A673 (cell line): Measurements from ENCODE around the gene KRTAP7-1. TPM values are rescaled to one million over a fixed set of nuclear protein-coding genes. Genes with fewer than 3 reads are reported as not detected.

Experiments
- BruUV-seq: library from RNA; stranded (reverse); fragments of 400-500 nt; replicated peaks from 2 replicates; lab custom pipeline; 2021; lab: Mats Ljungman, UMichigan
- CTCF ChIA-PET: fragments of 300-600 bp; sonication (Branson Sonifier 250); formaldehyde crosslinking; loops from one replicate; lab custom pipeline; 2022; ENCODE audit warnings: antibody characterized with exemption; lab: Charles Lee
- POLR2A ChIA-PET: fragments of 300-600 bp; sonication (Branson Sonifier 250); formaldehyde crosslinking; loops from one replicate; lab custom pipeline; 2022; ENCODE audit warnings: antibody characterized with exemption; ENCODE audit not compliant: low non-redundant PET; lab: Charles Lee
- DNase-seq: peaks from one replicate; pipeline ENCODE4 v3.0.0-alpha.2; 2015; ENCODE audit warnings: low spot score
- H3K27ac ChIP-seq: fragments of 200-600 bp; sonication (generic); 2 replicates; pipeline ENCODE4 v1.5.1; 2016; ENCODE audit warnings: mixed run types, low read depth, mild to moderate bottlenecking, mixed read lengths, antibody characterized with exemption, low read length; ENCODE audit not compliant: poor library complexity, severe bottlenecking
- H3K27me3 ChIP-seq: fragments of 200-600 bp; sonication (generic); replicated peaks from 2 replicates; pipeline ENCODE4 v1.6.1; 2017; ENCODE audit warnings: mixed run types, low read depth, mild to moderate bottlenecking, mixed read lengths, antibody characterized with exemption, low read length; ENCODE audit not compliant: insufficient read depth, poor library complexity
- H3K36me3 ChIP-seq: fragments of 200-600 bp; sonication (generic); 2 replicates; pipeline ENCODE4 v1.6.1; 2016; ENCODE audit warnings: mixed run types, mild to moderate bottlenecking, mixed read lengths, antibody characterized with exemption, low read length; ENCODE audit not compliant: insufficient read depth, poor library complexity, severe bottlenecking
- H3K4me1 ChIP-seq: fragments of 200-600 bp; sonication (generic); 2 replicates; pipeline ENCODE4 v1.6.1; 2017; ENCODE audit warnings: mixed run types, mild to moderate bottlenecking, mixed read lengths, antibody characterized with exemption, low read length; ENCODE audit not compliant: insufficient read depth, poor library complexity, severe bottlenecking
- H3K4me3 ChIP-seq: fragments of 200-600 bp; sonication (generic); 2 replicates; pipeline ENCODE4 v1.5.1; 2016; ENCODE audit warnings: low read depth, mixed run types, mild to moderate bottlenecking, mixed read lengths, low read length; ENCODE audit not compliant: poor library complexity, severe bottlenecking
- H3K9me3 ChIP-seq: fragments of 200-600 bp; sonication (generic); 2 replicates; pipeline ENCODE4 v1.6.1; 2016; ENCODE audit warnings: mixed run types, low read depth, mild to moderate bottlenecking, mixed read lengths, antibody characterized with exemption, low read length; ENCODE audit not compliant: poor library complexity, severe bottlenecking
- EZH2 ChIP-seq: fragments of 200-600 bp; sonication (generic); IDR thresholded peaks from 2 replicates; pipeline ENCODE4 v1.6.1; 2017; ENCODE audit warnings: borderline replicate concordance, low read depth, mild to moderate bottlenecking, mixed read lengths, antibody characterized with exemption, low read length; ENCODE audit not compliant: poor library complexity, severe bottlenecking
- intact Hi-C: fragments of 100-400 bp; cut with micrococcal nuclease; formaldehyde crosslinking; loops from one replicate; pipeline ENCODE4 v1.10.0; 2022; ENCODE audit not compliant: unreplicated experiment
- total RNA-seq: library from RNA; stranded (reverse); gene quantifications from 2 replicates; pipeline ENCODE4 v1.2.3, GENCODE V29; 2021
- TF ChIP-seq, protein P1 (sequence below): fragments of 300-800, 200-600 bp; sonication (generic); conservative IDR thresholded peaks from 2 replicates; pipeline ENCODE4 v1.5.1; 2017; ENCODE audit warnings: low read depth, mild to moderate bottlenecking, antibody characterized with exemption, low read length, moderate library complexity, mixed read lengths

Gene KRTAP7-1
- total RNA-seq, 1 experiment from 2014 or later: not detected

- ChIA-PET CTCF (no interaction called here), POLR2A (no interaction called here)
Observed at GRCh38 chr21:30842990-30843389, 13.4 kb upstream of the KRTAP7-1 start.

GRCh38 chr21:30839304-30839703, 9.7 kb upstream of the KRTAP7-1 start:
- intact Hi-C loops: no loop called here

More at GRCh38 chr21:30842990-30843389, 13.4 kb upstream of the KRTAP7-1 start:
- intact Hi-C loops: no loop called here
- no peaks in the 10 kb centered on the region for H3K4me1 ChIP-seq
- TF ChIP-seq EZH2: no peak
- TF ChIP-seq, protein P1, sequence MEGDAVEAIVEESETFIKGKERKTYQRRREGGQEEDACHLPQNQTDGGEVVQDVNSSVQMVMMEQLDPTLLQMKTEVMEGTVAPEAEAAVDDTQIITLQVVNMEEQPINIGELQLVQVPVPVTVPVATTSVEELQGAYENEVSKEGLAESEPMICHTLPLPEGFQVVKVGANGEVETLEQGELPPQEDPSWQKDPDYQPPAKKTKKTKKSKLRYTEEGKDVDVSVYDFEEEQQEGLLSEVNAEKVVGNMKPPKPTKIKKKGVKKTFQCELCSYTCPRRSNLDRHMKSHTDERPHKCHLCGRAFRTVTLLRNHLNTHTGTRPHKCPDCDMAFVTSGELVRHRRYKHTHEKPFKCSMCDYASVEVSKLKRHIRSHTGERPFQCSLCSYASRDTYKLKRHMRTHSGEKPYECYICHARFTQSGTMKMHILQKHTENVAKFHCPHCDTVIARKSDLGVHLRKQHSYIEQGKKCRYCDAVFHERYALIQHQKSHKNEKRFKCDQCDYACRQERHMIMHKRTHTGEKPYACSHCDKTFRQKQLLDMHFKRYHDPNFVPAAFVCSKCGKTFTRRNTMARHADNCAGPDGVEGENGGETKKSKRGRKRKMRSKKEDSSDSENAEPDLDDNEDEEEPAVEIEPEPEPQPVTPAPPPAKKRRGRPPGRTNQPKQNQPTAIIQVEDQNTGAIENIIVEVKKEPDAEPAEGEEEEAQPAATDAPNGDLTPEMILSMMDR: no peak
- no peak for DNase-seq
- BruUV-seq: no TSS peak
- no peak overlapping the region for H3K27ac ChIP-seq
- no peaks in the 10 kb centered on the region for H3K36me3 ChIP-seq
- no peaks in the 10 kb centered on the region for H3K9me3 ChIP-seq
- H3K27me3 ChIP-seq: peaks cover 12% of the 10 kb centered on the region
- no peak overlapping the region for H3K4me3 ChIP-seq

DNA sequence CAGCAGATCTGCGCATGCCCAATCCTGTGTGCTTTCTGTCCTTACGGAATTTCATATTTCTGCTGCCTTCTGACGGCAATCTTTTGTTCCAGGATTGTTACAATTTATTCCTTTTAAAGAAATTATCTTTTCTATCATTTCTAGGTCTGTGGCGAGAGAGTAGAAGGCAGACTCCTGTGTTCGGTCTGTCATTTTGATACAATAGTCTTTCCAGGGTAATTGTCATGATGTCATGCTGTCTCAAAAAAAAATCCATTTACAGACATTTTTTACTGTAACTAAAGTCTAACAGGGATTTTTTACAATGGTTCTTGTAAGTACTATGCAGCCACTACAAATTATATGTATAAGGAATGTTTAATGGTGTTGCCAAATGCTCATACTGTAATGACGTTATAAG, 9.0 kb upstream of the KRTAP7-1 start:
- POLR2A ChIA-PET: no interaction called here

More at GRCh38 chr21:30839304-30839703, 9.7 kb upstream of the KRTAP7-1 start:
- Histone ChIP-seq H3K27me3 (peaks cover 24% of the 10 kb centered on the region), H3K4me3 (no peak overlapping the region), H3K27ac (no peak overlapping the region), H3K4me1 (no peaks in the 10 kb centered on the region), H3K9me3 (no peaks in the 10 kb centered on the region), H3K36me3 (no peaks in the 10 kb centered on the region)
- BruUV-seq: no TSS peak
- POLR2A ChIA-PET: no interaction called here
- DNase-seq: peak; percentile 30
- TF ChIP-seq EZH2: no peak
- TF ChIP-seq, protein P1: peak; percentile 51
- CTCF ChIA-PET: no interaction called here

More for the DNA sequence above, 9.0 kb upstream of the KRTAP7-1 start:
- Histone ChIP-seq H3K4me3 (no peak overlapping the region), H3K27me3 (peaks cover 25% of the 10 kb centered on the region), H3K9me3 (no peaks in the 10 kb centered on the region), H3K27ac (no peak overlapping the region), H3K36me3 (no peaks in the 10 kb centered on the region), H3K4me1 (no peaks in the 10 kb centered on the region)
- CTCF ChIA-PET: no interaction called here
- DNase-seq: no peak
- BruUV-seq: no TSS peak
- intact Hi-C loops: no loop called here
- TF ChIP-seq EZH2: no peak
- TF ChIP-seq, protein P1: no peak
